ENCODE measurements around the gene CHMP4B.
"Not testable (repeated sequence)": the region's sequence is repeated elsewhere in the genome, so short reads cannot be mapped to it uniquely, and the experiment has no call there.

Gene CHMP4B

DNA sequence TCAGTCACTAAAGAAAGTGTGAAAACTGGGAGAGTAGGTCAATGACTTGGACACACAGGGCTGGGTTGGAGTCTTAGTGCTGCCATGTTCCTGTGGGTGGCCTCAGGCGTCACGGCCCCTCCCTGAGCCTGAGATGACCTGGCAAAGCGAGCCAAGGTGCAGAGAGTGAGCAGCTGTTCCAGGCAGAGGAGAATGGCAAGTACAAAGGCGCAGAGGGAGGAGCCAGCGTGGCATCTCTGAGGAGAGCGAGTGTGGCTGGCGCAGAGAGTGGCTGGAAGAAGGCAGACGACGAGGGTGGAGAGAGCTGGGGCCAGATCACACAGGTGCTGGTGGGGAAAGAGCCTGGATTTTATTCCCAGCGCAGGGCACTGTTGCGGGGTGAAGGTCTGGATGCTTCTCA, 20.6 kb upstream of the CHMP4B start:
- no peak for FAIRE-seq

DNA sequence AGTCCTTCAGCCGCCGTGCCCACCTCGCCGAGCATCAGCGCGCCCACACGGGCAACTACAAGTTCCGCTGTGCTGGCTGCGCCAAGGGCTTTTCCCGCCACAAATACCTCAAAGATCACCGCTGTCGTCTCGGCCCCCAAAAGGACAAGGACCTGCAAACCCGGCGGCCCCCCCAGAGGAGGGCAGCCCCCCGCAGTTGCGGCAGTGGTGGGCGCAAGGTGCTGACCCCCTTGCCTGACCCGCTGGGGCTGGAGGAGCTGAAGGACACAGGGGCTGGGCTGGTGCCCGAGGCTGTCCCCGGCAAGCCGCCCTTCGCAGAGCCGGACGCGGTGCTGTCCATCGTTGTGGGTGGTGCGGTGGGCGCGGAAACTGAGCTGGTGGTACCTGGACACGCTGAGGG, 20.1 kb upstream of the CHMP4B start:
- no peak for FAIRE-seq

DNA sequence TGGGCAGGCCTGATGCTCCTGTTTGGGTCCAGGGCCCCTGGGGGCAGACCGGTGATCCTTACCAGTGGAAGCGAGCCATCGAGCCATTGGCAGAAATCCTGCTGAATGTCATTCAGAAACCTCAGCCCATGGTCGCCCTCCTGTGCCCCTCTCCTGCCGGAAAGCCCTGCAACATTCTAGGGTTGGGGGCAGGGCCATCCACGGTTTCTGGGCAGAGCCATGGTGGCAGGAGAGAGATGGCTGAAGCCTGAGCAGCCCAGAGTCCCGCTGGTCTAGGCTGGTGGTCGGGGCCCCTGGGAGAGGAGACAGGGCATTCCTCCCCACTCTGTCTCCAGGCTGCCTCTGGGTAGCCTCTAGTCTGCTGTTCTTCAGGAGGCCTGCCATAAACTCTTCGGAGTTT, 19.6 kb upstream of the CHMP4B start:
- FAIRE-seq, result no peak

DNA sequence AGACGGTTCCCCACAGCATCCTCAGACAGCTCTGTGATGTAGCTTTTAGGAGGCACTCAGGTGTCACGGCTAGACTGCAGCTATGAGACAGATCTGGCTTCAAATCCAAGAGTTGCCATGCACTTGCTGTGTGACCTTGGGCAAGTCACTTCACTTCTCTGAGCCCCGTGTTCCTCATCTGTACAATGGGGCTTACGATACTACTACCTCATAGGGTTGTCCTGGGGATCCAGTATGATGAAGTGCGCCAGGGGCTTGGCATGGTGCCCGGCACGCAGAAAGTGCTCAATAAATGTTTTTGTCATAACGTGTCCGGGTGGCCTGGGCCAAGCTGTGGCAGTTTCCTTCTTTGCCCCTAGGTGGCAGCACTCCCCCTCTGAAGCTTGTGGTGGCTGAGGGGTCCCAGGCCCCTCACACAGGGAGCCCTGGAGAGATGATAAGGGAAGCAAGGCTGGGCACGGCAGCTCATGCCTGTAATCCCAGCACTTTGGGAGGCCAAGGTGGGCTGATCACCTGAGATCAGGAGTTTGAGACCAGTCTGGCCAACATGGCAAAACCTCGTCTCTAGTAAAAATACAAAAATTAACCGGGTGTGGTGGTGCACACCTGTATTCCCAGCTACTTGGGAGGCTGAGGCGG, 19.1 kb upstream of the CHMP4B start:
- FAIRE-seq, result no peak

DNA sequence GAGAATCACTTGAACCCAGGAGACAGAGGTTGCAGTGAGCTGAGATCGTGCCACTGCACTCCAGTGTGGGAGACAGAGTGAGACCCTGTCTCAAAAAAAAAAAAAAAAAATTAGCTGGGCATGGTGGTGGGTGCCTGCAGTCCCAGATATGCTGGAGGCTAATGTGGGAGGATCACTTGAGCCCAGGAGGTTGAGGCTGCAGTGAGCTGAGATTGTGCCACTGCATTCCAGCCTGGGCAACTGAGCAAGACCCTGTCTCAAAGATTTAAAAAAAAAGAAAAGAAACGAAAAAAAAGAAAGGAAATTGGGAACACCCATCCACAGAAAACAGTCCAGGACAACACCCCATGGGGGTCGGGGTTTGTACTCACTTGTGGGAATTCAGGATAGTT, 18.6 kb upstream of the CHMP4B start:
- not testable (repeated sequence) for FAIRE-seq

DNA sequence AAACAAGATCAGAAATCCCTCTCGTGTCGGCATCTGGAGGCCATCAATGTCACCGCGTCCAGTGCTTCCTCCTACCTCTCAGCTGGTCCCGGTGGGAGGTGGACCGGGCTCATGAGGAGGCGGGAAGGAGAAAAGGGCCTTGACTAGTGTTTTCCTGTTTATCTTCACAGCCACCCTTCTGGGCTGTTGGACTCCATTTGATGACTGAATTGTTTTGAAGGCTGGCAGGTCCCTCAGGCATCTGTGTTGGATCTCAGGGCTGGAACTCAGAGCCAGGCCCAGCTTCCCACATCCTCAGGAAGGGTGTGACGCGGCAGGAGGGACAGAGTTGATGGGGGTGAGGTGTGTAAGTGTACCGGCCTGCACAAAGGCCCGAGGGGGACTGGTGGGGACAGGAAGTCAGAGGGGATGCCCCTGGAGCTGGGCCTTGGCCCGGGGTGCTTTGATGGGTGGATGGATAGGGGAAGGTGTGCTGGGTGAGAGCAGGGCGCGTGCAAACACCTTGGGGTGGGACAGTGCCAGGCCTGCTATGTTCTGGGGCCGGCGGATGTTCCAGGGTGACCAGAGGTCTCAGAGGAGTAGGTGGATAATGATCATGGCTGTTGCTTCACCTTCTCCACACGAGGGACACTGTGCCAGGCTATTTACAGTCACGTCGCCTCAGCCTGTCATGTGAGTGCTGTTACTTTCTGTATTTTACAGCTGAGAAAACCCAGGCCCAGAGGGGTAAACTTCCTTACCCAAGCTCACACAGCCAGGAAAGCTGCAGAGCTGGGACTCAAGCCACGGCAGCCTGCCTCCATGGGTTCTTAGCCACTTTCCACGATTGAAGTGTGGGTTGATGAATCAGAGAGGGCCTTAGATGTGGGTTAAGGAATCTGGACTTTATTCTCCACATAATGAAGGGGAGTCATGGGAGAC, 17.9 kb upstream of the CHMP4B start:
- FAIRE-seq, result no peak

DNA sequence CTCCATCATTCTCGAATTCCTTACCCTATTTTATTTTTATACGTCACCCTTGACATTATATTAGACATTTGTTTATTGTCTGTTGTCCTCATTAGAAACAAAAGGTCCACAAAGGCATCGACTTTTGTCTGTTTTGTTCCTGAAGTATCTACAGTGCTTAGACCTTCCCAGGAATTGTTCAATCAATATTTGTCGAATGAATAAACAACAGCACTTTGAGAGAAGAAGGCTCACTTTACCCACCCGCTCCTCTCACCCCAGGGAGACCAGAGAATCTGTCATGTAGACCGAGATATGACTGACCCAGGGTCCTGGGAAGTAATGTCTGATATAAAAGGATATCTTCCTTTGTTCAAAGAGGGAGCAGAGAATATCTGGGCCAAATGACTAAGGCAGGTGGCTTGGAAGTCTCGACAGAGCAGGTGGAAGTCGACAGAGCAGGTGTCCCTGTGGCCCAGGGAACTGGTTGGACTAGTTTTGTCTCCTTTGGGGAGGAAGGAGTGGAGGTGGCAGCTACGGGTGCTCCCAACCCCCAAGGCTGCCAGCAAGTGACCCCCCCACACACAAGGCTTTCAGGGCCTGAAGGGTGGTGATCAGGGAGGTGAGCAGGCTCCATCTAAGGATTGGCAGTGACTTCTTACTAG, 14.8 kb upstream of the CHMP4B start:
- no peak for FAIRE-seq

DNA sequence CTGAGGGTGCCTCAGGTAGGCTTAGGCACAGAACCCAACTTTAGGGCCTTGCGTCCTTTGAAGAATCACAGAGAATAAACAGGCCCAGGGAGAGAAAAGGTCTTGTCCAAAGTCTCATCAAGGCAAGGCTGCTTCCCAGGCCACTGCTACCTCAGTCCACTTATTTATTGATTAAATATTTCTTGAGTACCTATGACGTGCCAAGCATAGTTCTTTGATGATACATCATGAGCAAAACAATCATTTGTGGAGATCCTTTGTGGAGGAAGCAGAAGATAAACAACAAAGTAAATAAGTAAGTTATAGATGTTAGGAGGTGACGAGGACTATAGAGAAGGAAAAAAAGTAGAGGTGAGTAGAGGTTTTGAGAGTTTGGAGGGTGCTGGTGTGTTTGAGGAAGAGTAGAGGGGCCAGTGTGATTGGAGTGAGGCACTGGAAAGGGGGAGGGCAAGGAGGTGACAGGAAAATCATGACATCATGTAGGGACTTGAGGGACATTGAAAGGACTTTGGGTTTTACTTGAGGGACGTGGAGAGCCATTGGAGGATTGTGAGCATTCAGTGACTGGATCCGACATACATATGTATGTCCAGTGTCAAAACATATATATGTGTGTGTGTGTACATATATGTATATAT, 14.1 kb upstream of the CHMP4B start:
- FAIRE-seq, result no peak

DNA sequence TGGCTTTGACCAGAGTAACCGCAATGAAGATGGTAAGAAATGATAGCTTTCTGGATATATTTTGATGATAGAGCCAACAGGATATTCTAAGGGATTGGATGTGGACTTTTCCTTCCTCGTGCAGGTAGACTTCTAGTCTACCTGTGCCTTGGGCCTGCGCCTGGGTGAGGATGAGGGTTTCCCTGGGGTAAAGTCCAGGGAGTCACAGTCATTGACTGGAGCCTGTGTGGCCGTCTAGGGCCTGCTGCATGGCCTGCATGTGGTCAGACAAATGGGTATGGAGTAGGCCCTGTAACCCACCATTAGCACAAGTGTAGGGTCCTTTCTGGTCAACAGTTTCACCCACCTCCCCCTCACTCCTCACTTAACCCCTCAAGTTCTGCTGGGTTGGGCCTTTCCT, 12.7 kb upstream of the CHMP4B start:
- FAIRE-seq, result no peak

DNA sequence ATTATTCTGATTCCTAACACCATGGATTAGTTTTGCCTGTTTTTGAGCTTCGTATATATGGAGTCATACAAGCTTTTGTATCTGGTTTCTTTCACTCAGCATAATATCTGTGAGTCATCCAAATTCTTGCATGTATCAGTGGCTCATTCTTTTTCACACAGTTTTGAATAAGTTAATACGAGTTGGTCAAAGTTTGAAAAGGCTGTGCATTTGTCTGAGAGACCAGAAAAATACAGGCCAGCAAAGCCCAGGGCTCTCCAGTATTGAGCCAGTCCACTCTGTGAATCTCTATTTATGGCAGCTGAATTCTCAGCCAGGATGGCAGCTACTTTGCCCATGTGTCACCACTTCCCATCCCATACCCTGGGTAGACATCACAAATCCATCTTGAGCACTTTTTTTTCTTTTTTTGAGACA, 7.2 kb upstream of the CHMP4B start:
- no peak for FAIRE-seq

DNA sequence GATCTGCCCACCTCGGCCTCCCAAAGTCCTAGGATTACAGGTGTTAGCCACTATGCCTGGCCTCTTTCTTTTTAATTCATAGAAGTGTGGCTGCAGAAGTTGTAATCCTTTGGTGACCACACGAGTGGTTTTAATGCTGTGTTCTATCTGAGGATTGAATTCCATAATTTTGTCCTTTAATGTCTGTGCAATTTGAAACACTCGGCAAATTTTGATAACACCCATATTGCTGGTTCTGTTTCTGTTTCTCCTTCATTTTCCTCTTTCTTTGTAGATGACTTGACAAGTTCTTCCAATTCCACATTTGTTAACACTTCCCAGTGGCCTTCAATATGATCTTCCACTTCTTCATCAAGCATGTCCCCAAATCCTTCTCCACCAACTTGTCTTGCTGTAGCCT, 2.8 kb upstream of the CHMP4B start:
- no peak for FAIRE-seq

DNA sequence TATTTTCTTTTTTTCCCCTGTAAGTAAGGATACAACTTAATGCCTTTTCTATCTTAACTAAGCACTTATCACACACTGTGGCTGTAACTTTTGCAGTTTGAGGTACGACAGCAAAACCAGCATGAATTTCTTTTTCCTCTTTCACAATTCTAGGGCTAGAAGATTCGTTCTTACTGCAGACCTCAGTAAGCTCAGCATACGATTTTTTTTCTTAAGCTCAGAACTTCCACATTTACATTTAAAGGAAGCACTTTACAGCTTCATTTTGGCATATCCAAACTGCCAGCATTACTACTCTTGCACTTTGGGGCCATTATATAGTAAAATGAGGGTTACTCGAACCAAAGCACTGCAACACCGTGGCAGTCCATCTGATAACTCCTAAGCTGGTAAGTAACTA, 889 bp upstream of the CHMP4B start:
- FAIRE-seq, result no peak

DNA sequence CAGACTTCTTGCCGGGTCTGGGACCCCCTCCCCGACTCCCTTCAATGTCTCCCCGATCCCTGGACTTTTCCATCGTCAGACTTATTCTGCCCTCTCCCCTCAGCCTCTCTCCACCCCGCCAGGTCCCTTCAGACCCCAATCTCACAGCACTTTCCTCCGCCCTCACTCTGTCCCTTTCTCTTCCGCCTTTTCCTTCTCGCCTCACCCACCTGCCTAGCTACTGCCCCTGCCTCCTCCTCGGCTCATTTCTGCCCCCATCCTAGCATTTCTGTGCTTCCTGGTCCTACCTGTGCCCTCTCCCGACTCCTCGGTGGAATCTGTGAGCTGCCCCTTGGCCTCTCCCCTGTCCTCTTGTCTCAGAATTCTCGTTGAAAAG, 616 bp downstream of the CHMP4B start:
- no peak for FAIRE-seq

DNA sequence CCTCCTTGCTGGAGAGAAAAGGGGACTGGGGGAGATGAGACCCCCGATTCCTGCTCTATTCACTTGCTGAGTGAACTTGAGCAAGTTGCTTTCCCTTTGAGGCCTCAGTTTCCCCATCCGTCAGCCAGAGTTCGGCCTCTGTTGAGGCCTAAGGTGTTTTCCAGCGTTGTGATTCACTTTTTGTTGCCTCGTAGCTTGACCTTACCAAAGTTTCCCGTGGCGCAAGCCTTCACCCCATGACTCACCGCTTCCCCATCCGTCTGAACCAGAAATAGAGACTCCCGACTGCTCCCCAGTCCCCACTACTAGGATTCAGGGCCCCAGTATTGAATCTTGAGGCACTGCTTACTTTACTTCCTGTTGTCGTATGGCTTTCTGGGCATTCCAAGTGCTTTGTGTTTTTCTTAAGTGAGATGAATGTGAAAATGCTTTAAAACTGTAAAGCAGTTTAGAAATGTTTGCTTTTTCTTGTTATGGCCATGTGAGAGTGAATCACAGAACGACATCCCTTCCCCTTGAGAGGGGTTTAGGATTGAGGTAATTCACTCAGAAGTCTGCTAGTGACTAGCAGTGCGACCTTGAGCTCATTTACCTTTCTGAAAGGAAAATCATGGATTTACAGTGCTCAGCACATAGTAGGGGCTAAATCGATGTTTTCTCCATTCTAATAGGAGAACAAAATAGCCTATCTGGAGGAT, 1.2 kb downstream of the CHMP4B start:
- no peak for FAIRE-seq

DNA sequence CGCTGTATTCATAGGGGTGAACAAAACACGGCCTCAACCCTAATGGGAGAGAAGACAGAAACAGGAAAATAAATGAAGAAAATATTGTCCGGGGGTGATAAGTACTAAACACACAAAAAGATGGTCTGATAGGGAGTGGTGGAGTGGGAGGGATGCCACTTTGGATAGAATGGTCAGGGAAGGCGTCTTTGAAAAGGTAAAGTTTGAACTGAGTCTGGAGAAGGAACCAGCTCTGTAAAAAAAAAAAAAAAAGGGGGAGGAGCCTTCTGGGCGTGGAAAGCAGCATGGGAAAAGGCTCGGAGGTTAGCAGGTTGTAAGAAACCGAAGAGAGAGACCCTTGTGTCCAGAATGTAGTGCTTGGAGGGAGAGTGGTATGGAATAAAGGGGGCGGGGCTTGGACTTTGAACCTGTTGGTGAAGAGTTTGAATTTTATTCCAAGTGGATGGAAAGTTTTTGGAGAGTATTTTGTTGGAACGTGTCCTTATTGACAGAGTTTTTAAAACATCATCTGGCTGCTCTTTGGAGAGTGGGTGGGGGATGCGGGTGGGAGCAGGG, 1.8 kb downstream of the CHMP4B start:
- FAIRE-seq, result no peak

DNA sequence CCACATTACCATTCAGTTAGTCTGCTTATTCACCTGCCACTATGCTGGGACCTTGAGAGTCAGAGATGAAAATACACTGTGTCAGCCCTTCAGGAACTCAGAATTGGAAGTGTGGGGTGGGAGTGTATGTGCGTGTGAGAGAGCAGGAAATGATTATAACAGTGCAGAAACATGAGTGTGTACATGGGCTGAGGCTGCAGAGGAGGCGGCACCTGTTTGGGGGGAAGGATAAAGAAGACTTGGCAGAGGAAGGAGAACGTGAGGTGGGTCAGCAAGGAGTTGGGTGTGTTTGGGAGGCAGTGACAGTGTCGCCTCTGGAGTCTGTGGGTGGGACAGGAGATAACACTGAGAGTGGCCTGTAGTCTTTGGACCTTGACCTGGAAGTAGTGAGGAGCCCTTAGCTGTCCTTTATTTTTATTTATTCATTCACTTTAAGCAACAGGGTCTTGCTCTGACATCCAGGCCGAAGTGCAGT, 3.1 kb downstream of the CHMP4B start:
- no peak for FAIRE-seq

DNA sequence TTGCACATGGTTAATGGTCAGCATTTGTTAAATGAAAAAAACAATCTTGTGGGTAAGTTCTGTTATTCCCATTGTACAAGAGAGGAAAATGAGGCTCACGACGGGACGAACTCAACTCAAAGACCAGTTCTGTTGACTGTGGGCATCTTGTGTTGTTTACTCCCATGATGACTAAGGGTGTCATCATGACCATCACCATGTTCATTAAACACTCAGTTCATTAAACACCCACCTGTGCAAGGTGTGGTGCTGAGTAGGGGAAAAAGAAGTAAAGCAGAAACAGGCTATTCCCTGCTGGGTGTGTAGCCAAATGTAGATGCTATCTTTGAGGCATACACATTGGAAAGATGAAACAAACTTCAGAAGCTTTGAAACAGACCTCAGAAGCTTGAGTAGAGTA, 4.5 kb downstream of the CHMP4B start:
- FAIRE-seq, result no peak

DNA sequence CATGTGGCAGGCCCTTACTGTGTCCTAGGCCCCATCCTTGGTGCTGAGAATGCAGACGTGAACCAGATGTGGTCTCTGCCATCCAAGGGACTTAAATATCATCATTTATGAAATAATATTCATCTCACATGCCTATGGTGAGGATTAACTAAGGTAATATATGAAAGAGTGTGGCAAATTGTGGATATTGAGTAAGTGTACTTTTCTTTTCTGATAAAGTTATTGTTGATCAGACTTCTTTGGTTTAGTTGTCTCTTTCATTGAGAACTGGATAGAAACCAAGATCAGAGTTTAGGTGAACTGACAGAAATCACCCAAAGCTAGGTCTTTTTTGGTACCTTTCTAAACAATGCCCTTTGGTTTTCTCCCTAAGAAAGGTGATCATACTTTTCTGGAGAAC, 5.0 kb downstream of the CHMP4B start:
- FAIRE-seq, result no peak

DNA sequence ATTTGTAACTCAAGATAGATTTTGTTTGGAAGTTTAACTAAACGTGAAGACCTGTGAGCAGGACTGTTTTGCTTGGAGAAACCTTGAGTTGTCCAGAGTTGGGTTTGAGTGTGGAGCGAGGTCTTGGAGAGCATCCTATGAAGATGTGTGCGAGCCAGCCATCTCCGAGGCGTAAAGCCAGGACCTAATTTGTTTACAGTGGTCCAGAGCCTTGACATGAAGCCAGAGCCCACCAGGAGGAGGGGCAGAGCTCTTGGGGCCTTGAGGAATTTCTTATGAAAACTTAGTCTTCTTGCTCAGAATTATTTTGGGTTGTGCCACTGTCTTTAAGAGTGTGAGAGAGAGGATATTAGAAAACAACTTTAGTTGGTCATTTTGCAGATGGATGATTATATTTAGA, 6.3 kb downstream of the CHMP4B start:
- no peak for FAIRE-seq

DNA sequence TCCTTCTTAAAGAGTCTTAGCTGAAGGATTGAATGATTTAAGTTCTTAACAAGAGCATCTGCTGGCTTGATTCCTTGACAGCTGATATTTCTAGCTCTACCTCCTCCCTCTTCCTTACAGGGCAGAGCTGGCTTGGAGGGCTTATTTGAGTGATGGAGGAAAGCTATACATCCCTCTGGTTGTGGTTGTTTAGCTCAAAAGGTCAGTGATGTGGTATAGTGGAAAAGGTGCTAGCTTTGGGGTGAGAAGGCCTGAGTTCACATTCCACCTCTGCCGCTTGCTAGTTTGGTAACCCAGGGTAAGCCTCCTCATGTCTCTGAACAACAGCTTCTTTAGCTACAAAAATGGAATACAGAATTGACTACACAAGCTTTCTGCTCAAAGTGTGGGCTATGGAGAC, 8.3 kb downstream of the CHMP4B start:
- no peak for FAIRE-seq

DNA sequence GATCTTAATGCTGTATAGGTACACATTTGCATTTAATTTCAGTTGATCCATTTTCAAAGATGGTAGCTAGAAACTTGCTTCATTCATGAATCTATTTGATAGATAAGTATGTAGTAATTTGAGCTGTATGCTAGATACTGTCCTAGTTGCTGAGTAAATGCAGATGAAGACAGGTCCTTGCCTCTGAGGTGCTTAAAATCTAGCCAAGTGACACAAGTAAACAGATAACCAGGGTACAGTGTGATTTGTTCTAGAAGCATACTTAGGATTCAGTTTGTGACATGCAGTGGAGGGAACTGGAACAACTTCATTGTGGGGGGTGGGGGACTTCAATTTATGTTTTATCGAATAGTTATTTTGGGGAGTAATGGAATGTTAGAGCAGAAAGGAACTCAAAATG, 9.2 kb downstream of the CHMP4B start:
- FAIRE-seq, result no peak

DNA sequence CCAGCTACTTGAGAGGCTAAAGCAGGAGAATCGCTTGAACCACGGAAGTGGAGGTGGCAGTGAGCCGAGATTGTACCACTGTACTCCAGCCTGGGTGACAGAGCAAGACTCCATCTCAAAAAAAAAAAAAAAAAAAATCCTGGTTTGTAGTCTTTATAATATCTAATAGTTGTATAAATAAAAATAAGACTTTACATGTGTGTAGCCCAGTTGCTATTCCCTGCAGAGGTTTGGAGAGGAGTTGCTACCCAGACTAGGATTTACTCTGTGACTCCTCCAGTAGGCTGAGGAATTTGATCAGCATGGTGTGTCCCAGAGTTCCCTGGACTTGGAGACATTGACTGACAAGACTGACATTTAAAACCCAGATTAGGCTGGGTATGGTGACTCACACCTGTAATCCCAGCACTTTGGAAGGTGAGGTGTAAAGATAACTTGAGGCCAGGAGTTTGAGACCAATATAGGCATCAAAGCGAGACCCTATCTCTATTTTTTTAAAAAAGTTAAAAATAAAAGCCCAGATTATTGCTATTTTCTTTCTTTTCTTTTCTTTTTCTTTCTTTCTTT, 10.2 kb downstream of the CHMP4B start:
- FAIRE-seq, result no peak
